SK-N-SH (cell line): ENCODE measurements around the gene SOX18.

Experiments
- CTCF ChIP-seq: fragments of 200-600 bp; sonication (generic); IDR thresholded peaks from 2 replicates; pipeline ENCODE4 v1.6.1; 2017; ENCODE audit warnings: antibody characterized with exemption, mild to moderate bottlenecking, moderate library complexity
- EP300 ChIP-seq, 2 experiments: IDR thresholded peaks; 2 replicates each; pipeline versions ENCODE4 v1.4.0 to v1.6.1; 2012; ENCODE audit warnings: borderline replicate concordance in 1 of 2, low read depth in 1 of 2, low read length in 1 of 2
- FOXJ3 ChIP-seq: sonication (generic); formaldehyde crosslinking; IDR thresholded peaks from 2 replicates; pipeline ENCODE4 v1.5.1; 2020; ENCODE audit warnings: mild to moderate bottlenecking, missing genetic modification reagents
- FOXM1 ChIP-seq: IDR thresholded peaks from 2 replicates; pipeline ENCODE4 v1.4.0; 2012; ENCODE audit warnings: low read depth, mild to moderate bottlenecking
- MAX ChIP-seq: IDR thresholded peaks from 2 replicates; pipeline ENCODE4 v1.4.0; 2012; ENCODE audit warnings: low read depth
- MXI1 ChIP-seq: IDR thresholded peaks from 2 replicates; pipeline ENCODE4 v1.6.1; 2012; ENCODE audit warnings: mild to moderate bottlenecking, low read depth, low read length, improper control_type of control experiment
- NFIC ChIP-seq: IDR thresholded peaks from 2 replicates; pipeline ENCODE4 v1.4.0; 2012; ENCODE audit warnings: borderline replicate concordance
- POLR2AphosphoS5 ChIP-seq: IDR thresholded peaks from 2 replicates; pipeline ENCODE4 v1.6.1; 2012; ENCODE audit warnings: low read depth, low read length
- RAD21 ChIP-seq: IDR thresholded peaks from 2 replicates; pipeline ENCODE4 v1.6.1; 2012; ENCODE audit warnings: mild to moderate bottlenecking, low read length
- RXRA ChIP-seq: IDR thresholded peaks from 2 replicates; pipeline ENCODE4 v1.4.0; 2012; ENCODE audit warnings: low read depth, mild to moderate bottlenecking, borderline replicate concordance
- ZBTB33 ChIP-seq: IDR thresholded peaks from 2 replicates; pipeline ENCODE4 v1.4.0; 2012; ENCODE audit warnings: low read depth, borderline replicate concordance

GRCh38 chr20:64056639-64056888 lies 7.1 kb upstream of the SOX18 start:
- TF ChIP-seq NFIC (no peak), RAD21 (no peak), CTCF (no peak), FOXM1 (no peak), EP300 (IDR thresholded peaks at IDR 0.05; ENCODE audit: borderline replicate concordance in 1 of 2, low read depth in 1 of 2, low read length in 1 of 2) (no peak), ZBTB33 (no peak), RXRA (no peak), FOXJ3 (CRISPR knock-in tag) (no peak), MXI1 (no peak), POLR2AphosphoS5 (no peak), MAX (no peak)
